Measurements from ENCODE around the gene UBIAD1.
A peak's percentile ranks its signal among the peaks of the same experiment; 100 is the strongest.

The UBIAD1 gene

DNA sequence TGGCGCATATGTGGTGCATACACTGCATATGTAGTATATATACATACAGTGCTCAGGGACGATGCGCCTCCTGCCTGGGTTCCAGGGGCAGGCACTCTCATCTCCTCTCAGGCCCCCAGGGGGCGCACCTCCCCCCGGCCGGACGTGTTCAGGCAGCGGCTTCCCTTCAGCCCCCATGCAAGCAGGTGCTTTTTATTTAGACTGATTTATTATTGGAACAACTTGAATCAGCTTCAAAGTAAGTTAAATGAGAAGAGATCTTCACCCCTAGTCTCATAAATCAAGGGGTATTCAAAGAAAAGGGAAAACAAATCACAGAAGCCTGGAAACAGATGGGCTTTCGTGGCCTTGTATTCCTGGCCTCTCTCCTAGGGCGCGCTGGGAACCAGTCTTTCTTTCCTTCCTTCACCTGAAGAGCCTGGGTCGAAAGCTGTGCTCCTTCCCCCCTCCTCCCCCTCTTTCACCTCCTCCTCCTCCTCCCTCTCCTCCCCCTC, 64.6 kb downstream of the UBIAD1 start:
- Mint-ChIP-seq H3K27ac (no peak overlapping the region), H3K36me3 (no peaks in the 10 kb centered on the region), H3K27me3 (peaks cover 47% of the 10 kb centered on the region), H3K4me1 (peaks cover 34% of the 10 kb centered on the region), H3K9me3 (no peaks in the 10 kb centered on the region), H3K4me3 (no peak overlapping the region)
- peak; percentile 49 for ATAC-seq
